PC-9 (cell line): ENCODE results near the gene LMOD1. TPM values are rescaled to one million over a fixed set of nuclear protein-coding genes. Genes with fewer than 3 reads are reported as not detected.
A peak's percentile ranks its signal among the peaks of the same experiment; 100 is the strongest.

ENCODE experiments used
- BruUV-seq: library from RNA; stranded (reverse); fragments of 400-500 nt; replicated peaks from 2 replicates; lab custom pipeline; 2021; lab: Mats Ljungman, UMichigan
- CTCF ChIA-PET: fragments of 300-600 bp; sonication (Branson Sonifier 250); formaldehyde crosslinking; loops from one replicate; lab custom pipeline; 2022; ENCODE audit warnings: antibody characterized with exemption; lab: Charles Lee
- POLR2A ChIA-PET: fragments of 300-600 bp; sonication (Branson Sonifier 250); formaldehyde crosslinking; loops from one replicate; lab custom pipeline; 2022; ENCODE audit warnings: antibody characterized with exemption; ENCODE audit not compliant: unreplicated experiment; lab: Charles Lee
- DNase-seq, 2 experiments: peaks; one replicate each; pipeline versions ENCODE4 v3.0.0 to v3.0.0-alpha.2; 2015 to 2022; ENCODE audit warnings: mixed read lengths in 1 of 2
- H2AFZ ChIP-seq: fragments of 200-600 bp; sonication (generic); 2 replicates; pipeline ENCODE4 v1.8.1; 2017; ENCODE audit warnings: antibody characterized with exemption
- H3F3A ChIP-seq: fragments of 200-600 bp; sonication (generic); 2 replicates; pipeline ENCODE4 v1.8.1; 2017; ENCODE audit warnings: antibody characterized with exemption, mild to moderate bottlenecking, low read depth; ENCODE audit not compliant: insufficient read depth
- H3K27ac ChIP-seq: fragments of 200-600 bp; sonication (generic); 2 replicates; pipeline ENCODE4 v1.6.1; 2016; ENCODE audit warnings: mixed run types
- H3K27me3 ChIP-seq: fragments of 200-600 bp; sonication (generic); 2 replicates; pipeline ENCODE4 v1.6.1; 2016; ENCODE audit warnings: low read depth, mixed run types; ENCODE audit not compliant: insufficient read depth
- H3K36me3 ChIP-seq: fragments of 200-600 bp; sonication (generic); 2 replicates; pipeline ENCODE4 v1.6.1; 2016; ENCODE audit warnings: low read depth, mixed run types
- H3K4me1 ChIP-seq: fragments of 200-600 bp; sonication (generic); replicated peaks from 2 replicates; pipeline ENCODE4 v1.6.1; 2016; ENCODE audit warnings: mixed run types; ENCODE audit not compliant: insufficient read depth
- H3K4me2 ChIP-seq: fragments of 200-600 bp; sonication (generic); 2 replicates; pipeline ENCODE4 v1.6.1; 2017; ENCODE audit warnings: mixed run types
- H3K4me3 ChIP-seq: fragments of 200-600 bp; sonication (generic); 2 replicates; pipeline ENCODE4 v1.6.1; 2016; ENCODE audit warnings: mixed run types
- H3K79me2 ChIP-seq: fragments of 200-600 bp; sonication (generic); 2 replicates; pipeline ENCODE4 v1.6.1; 2017; ENCODE audit warnings: low read depth, mixed run types
- H3K9me2 ChIP-seq: fragments of 200-600 bp; sonication (generic); 2 replicates; pipeline ENCODE4 v1.8.1; 2017; ENCODE audit warnings: mild to moderate bottlenecking; ENCODE audit not compliant: insufficient read depth
- H3K9me3 ChIP-seq: fragments of 200-600 bp; sonication (generic); 2 replicates; pipeline ENCODE4 v1.8.1; 2016; ENCODE audit warnings: low read depth; ENCODE audit not compliant: insufficient read depth
- H4K20me1 ChIP-seq: fragments of 200-600 bp; sonication (generic); 2 replicates; pipeline ENCODE4 v1.8.1; 2017; ENCODE audit not compliant: insufficient read depth
- EZH2 ChIP-seq: fragments of 200-600 bp; sonication (generic); IDR thresholded peaks from 2 replicates; pipeline ENCODE4 v1.8.0; 2017; ENCODE audit warnings: antibody characterized with exemption, low read depth
- intact Hi-C: fragments of 100-400 bp; cut with micrococcal nuclease; formaldehyde crosslinking; loops from one replicate; pipeline ENCODE4 v1.10.0; 2022; ENCODE audit not compliant: unreplicated experiment
- total RNA-seq: library from RNA; stranded (reverse); gene quantifications from 2 replicates; pipeline ENCODE4 v1.2.3, GENCODE V29; 2021
- TF ChIP-seq, protein P1 (sequence below): fragments of 200-600 bp; sonication (generic); conservative IDR thresholded peaks from 2 replicates; pipeline ENCODE4 v1.6.1; 2017; ENCODE audit warnings: mixed run types, antibody characterized with exemption, mild to moderate bottlenecking, moderate library complexity

The LMOD1 gene
- total RNA-seq, 1 experiment from 2014 or later, result 0.74 TPM

DNA sequence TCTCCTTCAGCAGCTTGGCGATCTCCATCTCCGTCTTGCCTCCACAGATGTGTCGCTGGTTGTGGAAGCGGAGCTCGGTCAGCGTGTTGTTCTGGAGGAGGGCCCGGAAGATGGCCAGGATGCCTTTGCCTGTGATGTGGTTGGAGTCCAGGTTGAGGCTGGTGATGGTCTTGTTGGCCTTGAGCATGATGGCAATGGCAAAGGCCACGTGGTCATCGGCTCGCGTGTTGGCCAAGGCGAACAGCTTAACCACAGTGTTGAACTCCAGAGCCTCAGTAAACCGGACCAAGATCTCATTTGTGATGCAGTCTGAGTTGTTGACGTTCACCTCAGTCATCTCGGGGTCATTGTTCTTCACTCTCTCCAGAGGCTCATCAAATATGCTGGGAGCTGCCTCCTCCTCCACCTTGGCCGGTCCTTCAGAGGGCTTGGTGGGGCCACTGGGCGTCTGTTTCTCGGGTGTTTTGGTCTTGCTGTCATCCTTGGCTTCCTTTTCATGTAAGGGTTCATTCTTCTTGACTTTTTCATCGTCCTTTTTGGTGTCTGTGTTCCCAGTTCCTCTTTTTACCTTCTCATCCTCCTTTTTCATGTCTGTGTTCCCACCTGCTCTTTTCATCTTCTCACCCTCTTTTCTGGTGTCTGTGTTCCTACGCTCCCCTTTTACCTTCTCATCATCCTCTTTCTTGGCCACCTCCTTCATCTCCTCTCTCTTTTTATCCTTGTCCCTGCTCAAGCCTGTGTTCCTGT is 46.5 kb downstream of the LMOD1 start:
- no peaks in the 10 kb centered on the region for H4K20me1 ChIP-seq
- peaks cover 29% of the 10 kb centered on the region for H3K4me1 ChIP-seq
- CTCF ChIA-PET, result no interaction called here
- BruUV-seq, result no TSS peak
- no peaks in the 10 kb centered on the region for H3K9me2 ChIP-seq
- H3F3A ChIP-seq, result peaks cover 23% of the 10 kb centered on the region
- POLR2A ChIA-PET, result interaction anchor here (0.5 to 0.7 kb wide), 3 partner anchors 17 to 236 kb away, joined by 3 to 4 read pairs (median 3); partner anchors contain the start of gene RNPEP
- H3K36me3 ChIP-seq, result no peaks in the 10 kb centered on the region
- no peak overlapping the region for H2AFZ ChIP-seq
- no peak overlapping the region for H3K4me2 ChIP-seq
- DNase-seq, result peak in 1 of 2 experiments; percentile 21
- intact Hi-C loops, result no loop called here
- H3K27me3 ChIP-seq, result no peaks in the 10 kb centered on the region
- H3K9me3 ChIP-seq, result no peaks in the 10 kb centered on the region
- H3K27ac ChIP-seq, result no peak overlapping the region
- TF ChIP-seq, protein P1, sequence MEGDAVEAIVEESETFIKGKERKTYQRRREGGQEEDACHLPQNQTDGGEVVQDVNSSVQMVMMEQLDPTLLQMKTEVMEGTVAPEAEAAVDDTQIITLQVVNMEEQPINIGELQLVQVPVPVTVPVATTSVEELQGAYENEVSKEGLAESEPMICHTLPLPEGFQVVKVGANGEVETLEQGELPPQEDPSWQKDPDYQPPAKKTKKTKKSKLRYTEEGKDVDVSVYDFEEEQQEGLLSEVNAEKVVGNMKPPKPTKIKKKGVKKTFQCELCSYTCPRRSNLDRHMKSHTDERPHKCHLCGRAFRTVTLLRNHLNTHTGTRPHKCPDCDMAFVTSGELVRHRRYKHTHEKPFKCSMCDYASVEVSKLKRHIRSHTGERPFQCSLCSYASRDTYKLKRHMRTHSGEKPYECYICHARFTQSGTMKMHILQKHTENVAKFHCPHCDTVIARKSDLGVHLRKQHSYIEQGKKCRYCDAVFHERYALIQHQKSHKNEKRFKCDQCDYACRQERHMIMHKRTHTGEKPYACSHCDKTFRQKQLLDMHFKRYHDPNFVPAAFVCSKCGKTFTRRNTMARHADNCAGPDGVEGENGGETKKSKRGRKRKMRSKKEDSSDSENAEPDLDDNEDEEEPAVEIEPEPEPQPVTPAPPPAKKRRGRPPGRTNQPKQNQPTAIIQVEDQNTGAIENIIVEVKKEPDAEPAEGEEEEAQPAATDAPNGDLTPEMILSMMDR, result no peak
- no peak for TF ChIP-seq EZH2
- H3K79me2 ChIP-seq, result no peaks in the 10 kb centered on the region
- H3K4me3 ChIP-seq, result no peak overlapping the region

DNA sequence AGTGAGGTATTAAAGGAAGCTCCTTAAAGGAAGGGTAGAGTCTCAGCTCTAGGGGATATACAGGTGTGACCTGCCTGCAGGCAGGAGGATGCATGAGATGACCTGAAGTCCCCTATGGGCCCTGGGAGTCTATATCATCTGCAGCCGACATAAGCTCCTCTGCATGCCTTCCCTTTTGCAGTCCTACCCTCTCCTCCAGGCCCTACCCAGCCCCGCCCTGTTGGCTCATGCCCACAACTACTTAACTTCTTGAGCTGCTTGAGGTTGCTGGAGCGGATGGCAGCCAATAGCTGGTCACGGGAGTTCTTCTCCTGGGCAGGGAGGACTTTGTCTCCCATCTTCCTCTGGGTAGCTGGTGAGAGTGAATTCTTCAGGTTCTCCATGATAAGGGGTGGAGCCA is 47.4 kb downstream of the LMOD1 start:
- BruUV-seq, result no TSS peak
- intact Hi-C loops, result no loop called here
- CTCF ChIA-PET, result interaction anchor here (0.5 kb wide), 1 partner anchor 31 kb away, joined by 4 read pairs; no protein-coding TSS in a partner anchor

DNA sequence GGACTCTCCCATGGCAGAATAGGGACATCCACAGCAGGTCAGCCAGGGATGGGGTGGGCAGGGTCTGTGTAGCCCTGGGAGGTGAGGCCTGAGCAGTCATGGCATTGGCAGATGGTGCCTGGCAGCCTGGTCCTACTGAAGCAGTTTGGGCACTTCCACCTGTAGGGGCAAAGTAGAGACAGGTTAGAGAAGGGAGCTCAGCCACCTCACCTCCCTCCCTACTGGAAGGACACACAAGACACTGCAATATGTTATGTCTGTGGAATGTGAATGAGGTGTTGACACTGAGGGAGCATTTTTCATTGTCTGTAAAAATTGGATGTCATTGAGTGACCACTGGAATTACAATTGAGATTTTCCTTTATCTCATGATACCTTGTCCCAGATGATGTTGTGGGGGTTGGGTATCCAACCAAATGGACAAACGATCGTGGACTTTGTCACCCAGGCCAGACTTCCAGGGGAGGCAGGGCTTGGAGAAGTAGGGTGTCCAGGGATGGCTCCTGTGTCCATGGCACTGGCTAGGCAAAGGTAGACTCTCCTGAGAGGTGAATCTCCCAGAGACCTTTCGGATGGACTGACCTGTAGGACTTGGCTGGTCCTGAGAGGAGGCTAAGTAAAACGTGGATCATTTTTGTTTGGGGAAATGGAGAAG is 48.0 kb downstream of the LMOD1 start:
- Histone ChIP-seq H3K4me2 (no peak overlapping the region), H4K20me1 (no peaks in the 10 kb centered on the region), H3K36me3 (no peaks in the 10 kb centered on the region), H3K27me3 (no peaks in the 10 kb centered on the region), H3K4me3 (no peak overlapping the region), H3F3A (peaks cover 33% of the 10 kb centered on the region), H3K79me2 (no peaks in the 10 kb centered on the region), H3K4me1 (peaks cover 29% of the 10 kb centered on the region), H3K27ac (0 out of 2 replicates have a peak overlapping the region, but pooled peaks have one; percentile 61), H2AFZ (no peak overlapping the region), H3K9me3 (no peaks in the 10 kb centered on the region), H3K9me2 (no peaks in the 10 kb centered on the region)
- DNase-seq, result peak in 1 of 2 experiments; percentile 38
- TF ChIP-seq, protein P1, result no peak
- TF ChIP-seq EZH2, result no peak
- intact Hi-C loops, result no loop called here
- CTCF ChIA-PET, result no interaction called here
- no TSS peak for BruUV-seq
- POLR2A ChIA-PET, result interaction anchor here (0.6 kb wide), 1 partner anchor 208 kb away, joined by 7 read pairs; no protein-coding TSS in a partner anchor

More for the DNA sequence above, 47.4 kb downstream of the LMOD1 start:
- H3K4me1 ChIP-seq, result peaks cover 29% of the 10 kb centered on the region
- H3K36me3 ChIP-seq, result no peaks in the 10 kb centered on the region
- H3K9me2 ChIP-seq, result no peaks in the 10 kb centered on the region
- peak in 1 of 2 experiments; percentile 17 for DNase-seq
- no peaks in the 10 kb centered on the region for H3K9me3 ChIP-seq
- no peaks in the 10 kb centered on the region for H4K20me1 ChIP-seq
- H3K4me3 ChIP-seq, result no peak overlapping the region
- H3K4me2 ChIP-seq, result no peak overlapping the region
- no peaks in the 10 kb centered on the region for H3K27me3 ChIP-seq
- no peak overlapping the region for H2AFZ ChIP-seq
- H3K27ac ChIP-seq, result no peak overlapping the region
- H3K79me2 ChIP-seq, result no peaks in the 10 kb centered on the region
- TF ChIP-seq, protein P1, result no peak
- TF ChIP-seq EZH2, result no peak
- POLR2A ChIA-PET, result interaction anchor here (0.5 to 0.7 kb wide), 3 partner anchors 18 to 237 kb away, joined by 3 to 4 read pairs (median 3); partner anchors contain the start of gene RNPEP
- peaks cover 27% of the 10 kb centered on the region for H3F3A ChIP-seq
